GM21737 (cell line): ENCODE data around the gene MUC6.

Source experiments
- ATAC-seq: cut with Tn5 transposase; IDR thresholded peaks from one replicate; pipeline ENCODE4 v1.9.1; 2021; ENCODE audit warnings: mild to moderate bottlenecking, moderate library complexity; ENCODE audit not compliant: unreplicated experiment

Gene MUC6

DNA sequence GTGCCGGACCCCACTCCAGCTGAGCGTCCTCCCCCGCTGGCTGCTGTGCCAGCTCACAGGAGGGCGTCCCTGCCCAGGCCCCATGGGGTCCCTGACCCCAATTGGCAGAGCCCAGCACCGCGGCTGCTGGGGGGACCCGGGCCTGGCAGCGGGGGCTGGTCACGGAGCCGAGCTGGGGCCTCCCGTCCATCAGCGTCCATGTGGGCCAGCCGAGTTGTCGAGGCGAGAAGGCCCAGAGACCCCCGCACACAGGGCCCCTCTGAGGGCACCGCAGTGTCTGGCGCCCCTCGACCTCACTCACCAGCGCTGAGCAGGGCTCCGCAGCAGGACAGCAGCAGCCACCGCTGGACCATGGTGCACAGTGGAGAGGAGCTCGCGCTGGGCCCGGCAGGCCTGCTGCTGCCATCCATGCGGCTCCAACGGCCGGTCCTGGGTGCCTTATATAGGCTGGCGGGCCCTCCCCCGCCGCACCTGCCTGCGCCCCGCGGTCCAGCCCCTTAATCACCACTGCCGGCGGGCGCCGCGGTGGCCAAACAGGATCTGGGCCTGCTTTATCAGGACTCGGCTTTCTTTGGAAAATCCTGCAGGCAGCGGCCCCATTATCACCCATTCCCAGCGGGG, at the start of gene MUC6:
MUC6 (minus strand) TSS at position 416 of the 621 bp plus-strand sequence; CDS start at position 353, 63 bp downstream.
- no peak for ATAC-seq

- no peak for ATAC-seq
These were observed 49.1 kb upstream of the MUC6 start for GRCh38 chr11:1085440-1086170.

GRCh38 chr11:1084561-1085439, 48.3 kb upstream of the MUC6 start:
- no peak for ATAC-seq

- ATAC-seq: no peak
These were observed 47.4 kb upstream of the MUC6 start for GRCh38 chr11:1083621-1084551.

GRCh38 chr11:1082728-1083620, 46.5 kb upstream of the MUC6 start:
- ATAC-seq: no peak

GRCh38 chr11:1082346-1082727, 45.8 kb upstream of the MUC6 start:
- no peak for ATAC-seq

GRCh38 chr11:1081601-1082311, 45.2 kb upstream of the MUC6 start:
- no peak for ATAC-seq

GRCh38 chr11:1078191-1078601, 41.7 kb upstream of the MUC6 start:
- no peak for ATAC-seq

DNA sequence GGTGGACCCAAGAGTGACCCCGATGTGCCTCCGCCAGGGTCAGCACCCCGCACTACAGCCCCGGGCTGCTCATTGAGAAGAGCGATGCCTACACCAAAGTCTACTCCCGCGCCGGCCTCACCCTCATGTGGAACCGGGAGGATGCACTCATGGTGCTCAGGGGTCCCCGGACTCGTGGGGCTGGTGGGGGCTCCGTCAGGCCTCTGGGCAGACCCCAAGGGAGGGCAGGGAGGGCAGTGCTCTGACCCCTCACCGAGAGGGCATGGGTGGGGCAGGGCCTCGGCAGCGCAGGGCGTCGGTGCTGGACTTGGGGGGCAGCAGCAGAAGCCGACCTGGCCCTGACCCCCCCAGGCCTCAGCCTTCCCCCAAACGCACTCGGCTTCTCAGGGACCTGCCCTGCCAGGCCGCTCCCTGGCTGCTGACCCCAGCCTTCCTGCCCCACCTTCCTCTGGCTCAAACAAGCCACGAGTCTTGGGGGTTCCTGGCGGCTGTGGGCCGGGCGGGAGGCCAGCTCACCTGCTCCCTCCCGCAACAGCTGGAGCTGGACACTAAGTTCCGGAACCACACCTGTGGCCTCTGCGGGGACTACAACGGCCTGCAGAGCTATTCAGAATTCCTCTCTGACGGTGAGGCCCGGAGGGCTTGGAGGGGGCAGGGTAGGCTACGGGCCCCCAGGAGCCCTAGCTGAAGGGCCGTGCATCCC, 41.0 kb upstream of the MUC6 start:
- no peak for ATAC-seq

GRCh38 chr11:1077033-1077416, 40.5 kb upstream of the MUC6 start:
- no peak for ATAC-seq

DNA sequence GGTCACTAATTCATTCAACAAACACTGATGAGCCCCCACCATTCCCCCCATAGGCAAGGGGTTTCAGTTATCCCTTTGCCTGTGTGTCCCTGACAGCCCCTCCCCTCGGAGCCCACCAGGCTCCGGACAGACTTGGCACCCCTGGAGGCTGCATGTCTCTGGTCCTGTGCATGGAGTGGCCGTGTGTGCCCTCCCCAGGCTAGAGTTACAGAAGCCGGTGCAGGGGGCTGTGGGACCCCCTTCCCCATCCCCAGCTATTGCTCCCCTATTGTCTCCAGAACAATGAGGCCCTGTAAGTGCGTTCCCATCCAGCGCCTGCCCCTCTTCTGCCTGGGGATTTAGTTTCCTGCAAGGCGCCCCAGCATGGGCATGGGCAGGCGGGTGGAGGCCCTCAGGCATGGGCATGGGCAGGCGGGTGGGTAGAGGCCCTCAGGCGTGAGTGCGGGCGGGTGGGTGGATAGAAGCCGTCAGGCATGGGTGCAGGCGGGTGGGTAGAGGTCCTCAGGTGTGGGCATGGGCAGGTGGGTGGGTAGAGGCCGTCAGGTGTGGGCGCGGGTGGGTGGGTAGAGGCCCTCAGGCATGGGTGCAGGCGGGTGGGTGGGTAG, 39.6 kb upstream of the MUC6 start:
- ATAC-seq: no peak

GRCh38 chr11:1075341-1075911, 38.9 kb upstream of the MUC6 start:
- no peak for ATAC-seq

GRCh38 chr11:1074244-1075221, 38.0 kb upstream of the MUC6 start, which contains the start of gene MUC2:
TSS of gene MUC2 (plus strand) at chr11:1074874.
- no peak for ATAC-seq

DNA sequence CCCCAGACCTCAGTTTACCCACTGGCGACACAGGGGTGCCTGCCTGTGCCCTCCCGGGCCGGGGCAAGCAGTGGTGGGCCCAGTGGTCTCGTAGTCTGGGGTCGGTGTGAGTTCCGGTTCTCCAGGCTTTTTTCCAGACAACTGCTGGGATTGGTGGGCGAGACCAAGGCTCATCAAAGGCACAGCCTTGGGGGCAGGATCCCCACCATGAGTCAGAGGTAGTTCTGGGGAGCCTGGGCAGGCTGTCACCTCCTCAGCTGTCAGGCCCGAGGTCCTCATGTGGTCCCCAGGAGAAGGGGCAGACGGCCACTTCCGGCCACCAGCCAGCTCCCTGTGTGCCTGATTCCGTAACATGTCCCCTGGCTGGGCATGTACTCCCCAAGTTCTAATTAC, 37.3 kb upstream of the MUC6 start:
- no peak for ATAC-seq

DNA sequence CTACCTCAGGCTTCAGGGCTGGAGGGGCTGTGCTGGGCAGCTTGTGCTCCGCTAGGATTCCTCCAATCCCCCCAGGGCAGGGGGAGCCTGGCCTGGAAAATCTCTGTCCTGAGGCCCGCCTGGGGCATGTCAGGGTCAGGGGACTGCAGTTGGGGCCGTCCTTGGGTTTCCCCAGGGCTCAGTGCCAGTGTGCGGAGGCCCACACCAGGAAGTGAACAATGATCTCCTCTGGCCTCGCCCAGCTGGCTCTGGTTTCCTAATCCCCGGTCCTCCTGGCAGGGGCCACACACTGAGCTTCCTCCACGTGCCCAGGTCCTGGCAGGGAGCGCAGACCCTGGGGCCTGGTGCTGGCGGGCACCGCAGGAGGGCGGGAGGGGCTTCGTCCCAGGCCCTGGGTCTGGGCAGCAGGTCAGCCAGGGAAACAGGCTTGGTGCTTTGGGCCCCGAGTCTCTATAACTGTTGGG, 36.8 kb upstream of the MUC6 start:
- ATAC-seq: no peak

DNA sequence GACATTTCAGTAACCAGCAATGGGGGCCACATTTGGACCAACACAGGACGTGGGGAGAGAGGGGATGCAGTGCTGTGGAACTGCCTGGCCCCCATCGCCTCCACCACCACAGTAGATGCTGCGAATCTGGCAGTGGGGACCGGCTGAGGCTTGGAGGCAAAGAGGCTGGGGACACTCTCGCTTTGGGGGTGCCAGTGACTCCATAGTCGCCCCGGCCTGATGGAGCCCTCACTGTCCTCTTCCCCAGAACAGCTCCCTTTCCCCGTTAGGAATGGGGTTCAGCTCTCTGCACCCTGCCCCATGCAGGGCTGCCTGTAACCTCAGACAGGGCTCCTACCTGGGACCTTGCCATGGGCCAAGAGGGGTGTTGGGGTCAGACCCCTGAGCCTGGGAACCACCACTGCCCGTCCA, 36.3 kb upstream of the MUC6 start:
- no peak for ATAC-seq
